Esophagus mucosa (tissue), 1 donor: ENCODE data around the gene KASH5. TPM values are rescaled to one million over a fixed set of nuclear protein-coding genes. Genes with fewer than 3 reads are reported as not detected.
"Not testable (repeated sequence)": the region's sequence is repeated elsewhere in the genome, so short reads cannot be mapped to it uniquely, and the experiment has no call there.

ENCODE experiments used
- ATAC-seq: fragments of 200-7000 bp; cut with Tn5 transposase; one replicate; pipeline ENCODE4 v1.9.1; 2020
- total RNA-seq: library from RNA; stranded (reverse); gene quantifications from one replicate; pipeline ENCODE4 v1.2.4, GENCODE V29; 2023
- donor health status: DM: yes; HTN: yes; CAD: no.

Gene KASH5
- total RNA-seq, 1 donor from 2014 or later = not detected

- no peak for ATAC-seq
Measured at GRCh38 chr19:49439836-49440235, 51.8 kb downstream of the KASH5 start.

GRCh38 chr19:49440439-49441209 lies 52.6 kb downstream of the KASH5 start:
- ATAC-seq = no peak

GRCh38 chr19:49441210-49441959 lies 53.3 kb downstream of the KASH5 start, which contains the start of gene SLC17A7:
SLC17A7 (minus strand) TSS chr19:49441527; CDS start chr19:49441379, 148 bp downstream.
- ATAC-seq = no peak

GRCh38 chr19:49441960-49442350 lies 53.9 kb downstream of the KASH5 start:
- ATAC-seq = no peak

GRCh38 chr19:49442354-49442753 lies 54.3 kb downstream of the KASH5 start:
- no peak for ATAC-seq

GRCh38 chr19:49442771-49443365 lies 54.8 kb downstream of the KASH5 start:
- ATAC-seq = peak; percentile 69

- ATAC-seq = peak; percentile 86
Measured at GRCh38 chr19:49443366-49444099, 55.5 kb downstream of the KASH5 start.

GRCh38 chr19:49444100-49444700 lies 56.2 kb downstream of the KASH5 start:
- not testable (repeated sequence) for ATAC-seq

- ATAC-seq = no peak
Measured at GRCh38 chr19:49445997-49446396, 57.9 kb downstream of the KASH5 start.

GRCh38 chr19:49447485-49448431 lies 59.7 kb downstream of the KASH5 start:
- no peak for ATAC-seq

- ATAC-seq = no peak
Measured at GRCh38 chr19:49448432-49448786, 60.4 kb downstream of the KASH5 start.

GRCh38 chr19:49450405-49450804 lies 62.4 kb downstream of the KASH5 start:
- no peak for ATAC-seq

GRCh38 chr19:49451430-49452181 lies 63.6 kb downstream of the KASH5 start, which contains the start of gene PIH1D1:
PIH1D1 (minus strand) TSS chr19:49451814; CDS start chr19:49451574, 240 bp downstream.
- peak; percentile 83 for ATAC-seq

- peak; percentile 92 for ATAC-seq
Measured at GRCh38 chr19:49453013-49453756, 65.1 kb downstream of the KASH5 start, which contains the start of gene ALDH16A1. ALDH16A1 (plus strand) TSS chr19:49453225; CDS start chr19:49453332, 107 bp downstream.

- ATAC-seq = no peak
Measured at GRCh38 chr19:49453757-49454240, 65.8 kb downstream of the KASH5 start.

GRCh38 chr19:49455773-49456172 lies 67.7 kb downstream of the KASH5 start:
- no peak for ATAC-seq

- ATAC-seq = no peak
Measured at GRCh38 chr19:49456326-49456725, 68.3 kb downstream of the KASH5 start.

GRCh38 chr19:49458567-49458903 lies 70.5 kb downstream of the KASH5 start:
- ATAC-seq = no peak

- no peak for ATAC-seq
Measured at GRCh38 chr19:49459388-49459787, 71.3 kb downstream of the KASH5 start.
